Colonic mucosa (tissue), 4 donors: Measurements from ENCODE around the gene RAB6A. TPM values are rescaled to one million over a fixed set of nuclear protein-coding genes. Genes with fewer than 3 reads are reported as not detected.

ENCODE experiments used
- DNase-seq: peaks from one replicate; pipeline ENCODE4 v3.0.0-alpha.2; 2020
- H3K27ac ChIP-seq: fragments of 200-600 bp; one replicate; pipeline ENCODE4 v1.8.0; 2021
- H3K27me3 ChIP-seq: fragments of 200-600 bp; one replicate; pipeline ENCODE4 v1.8.0; 2021
- H3K36me3 ChIP-seq: fragments of 200-600 bp; one replicate; pipeline ENCODE4 v1.8.0; 2021
- H3K4me1 ChIP-seq: fragments of 200-600 bp; one replicate; pipeline ENCODE4 v1.8.0; 2021; ENCODE audit warnings: mild to moderate bottlenecking
- H3K4me3 ChIP-seq: fragments of 200-600 bp; one replicate; pipeline ENCODE4 v1.8.0; 2021
- H3K9ac ChIP-seq, 2 donors: one replicate each; pipeline ENCODE4 v1.7.0; 2013; ENCODE audit warnings: control low read depth in 2 of 2, low read depth in 2 of 2, low read length in 2 of 2
- H3K9me3 ChIP-seq: fragments of 200-600 bp; one replicate; pipeline ENCODE4 v1.8.0; 2021
- CTCF ChIP-seq: fragments of 200-600 bp; IDR thresholded peaks from one replicate; pipeline ENCODE4 v1.8.0; 2022; ENCODE audit warnings: antibody characterized with exemption, mild to moderate bottlenecking
- intact Hi-C: fragments of 100-400 bp; cut with DNase I; formaldehyde crosslinking; loops from one replicate; pipeline ENCODE4 v1.14.1; 2022
- total RNA-seq, 2 donors: library from RNA; stranded (reverse); fragmentation: NEBNext Ultra II Directional in 1 of 2; extraction: Animal tissue kit (Norgen Biotek cat#: 25700) in 1 of 2; gene quantifications; one replicate each; pipeline ENCODE4 v1.2.1, GENCODE V29; 2021
- donor health status: healthy.
- donor health status: DM: no; HTN: no; CAD: no.
- donor health status: DM: no; HTN: no; CAD: no.

Gene RAB6A
- total RNA-seq, 2 donors from 2014 or later, result 160 to 198 TPM

- TF ChIP-seq CTCF, result no peak
- no peaks in the 10 kb centered on the region for H3K9me3 ChIP-seq
- no peak overlapping the region for H3K4me3 ChIP-seq
- no peak overlapping the region for H3K9ac ChIP-seq
- no peak overlapping the region for H3K27ac ChIP-seq
- no peaks in the 10 kb centered on the region for H3K27me3 ChIP-seq
- no peaks in the 10 kb centered on the region for H3K36me3 ChIP-seq
- intact Hi-C loops, result no loop called here
- H3K4me1 ChIP-seq, result no peaks in the 10 kb centered on the region
- no peak for DNase-seq
Observed at GRCh38 chr11:73800276-73800806, 39.5 kb upstream of the RAB6A start.

DNA sequence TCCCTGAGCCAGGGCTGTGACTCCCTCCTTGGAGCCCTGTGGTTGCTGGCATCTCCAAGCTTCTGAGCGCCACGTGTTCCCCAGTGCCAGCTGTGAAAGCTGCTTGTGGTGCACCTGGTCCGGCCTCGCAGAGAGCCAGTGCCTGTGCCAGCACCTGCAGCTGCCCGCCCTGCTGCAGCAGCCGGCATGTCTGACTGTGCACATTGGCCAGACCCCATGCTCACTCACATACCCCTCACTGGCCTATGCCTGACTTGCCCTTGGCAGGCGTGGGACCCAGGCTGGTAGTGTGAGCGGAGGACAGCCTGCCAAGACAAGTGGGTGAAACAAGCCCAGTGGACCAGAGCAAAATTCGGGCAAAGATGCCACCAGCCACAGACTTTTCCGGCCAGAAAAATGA, 36.6 kb upstream of the RAB6A start:
- H3K27ac ChIP-seq, result no peak overlapping the region
- TF ChIP-seq CTCF, result no peak
- no peaks in the 10 kb centered on the region for H3K36me3 ChIP-seq
- no peaks in the 10 kb centered on the region for H3K4me1 ChIP-seq
- no peak overlapping the region for H3K9ac ChIP-seq
- no peak overlapping the region for H3K4me3 ChIP-seq
- intact Hi-C loops, result no loop called here
- no peak for DNase-seq
- H3K27me3 ChIP-seq, result no peaks in the 10 kb centered on the region
- no peaks in the 10 kb centered on the region for H3K9me3 ChIP-seq

DNA sequence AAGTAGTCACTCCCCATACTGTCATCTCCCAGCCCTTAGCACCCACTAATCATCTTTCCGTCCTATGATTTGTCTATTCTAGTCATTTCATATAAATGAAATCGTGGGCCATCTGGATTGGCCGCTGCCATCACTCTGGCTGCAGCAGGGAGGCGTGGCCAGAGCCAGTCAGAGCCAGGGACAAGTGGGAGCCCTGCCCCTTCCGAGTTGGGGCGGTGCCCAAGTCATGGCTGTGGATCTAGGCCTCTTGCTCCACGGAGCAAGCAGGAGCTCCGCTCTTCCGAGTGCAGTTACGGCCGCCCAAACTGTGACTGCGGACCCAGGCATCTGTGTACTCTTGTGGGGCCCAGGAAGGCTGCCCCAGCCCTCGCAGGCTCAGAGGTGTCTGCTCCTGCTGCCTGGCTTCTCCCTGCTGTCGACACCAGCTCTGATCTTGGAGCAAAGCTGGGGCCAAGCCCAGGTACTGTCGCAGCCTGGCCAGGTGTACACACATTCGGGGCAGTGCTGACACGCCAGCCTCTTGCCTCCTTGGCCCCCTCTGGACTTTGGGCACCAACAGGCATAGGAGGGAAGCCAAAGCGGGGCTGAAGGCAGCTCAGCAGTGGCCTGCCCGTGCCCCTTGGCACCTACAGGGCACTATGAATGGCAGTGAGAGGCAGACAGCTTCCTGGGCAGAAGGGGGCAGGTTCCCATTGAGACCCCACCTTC, 35.2 kb upstream of the RAB6A start:
- TF ChIP-seq CTCF, result no peak
- no peak overlapping the region for H3K27ac ChIP-seq
- H3K4me3 ChIP-seq, result no peak overlapping the region
- no peak for DNase-seq
- H3K27me3 ChIP-seq, result no peaks in the 10 kb centered on the region
- no peaks in the 10 kb centered on the region for H3K36me3 ChIP-seq
- no peaks in the 10 kb centered on the region for H3K4me1 ChIP-seq
- H3K9ac ChIP-seq, result no peak overlapping the region
- H3K9me3 ChIP-seq, result no peaks in the 10 kb centered on the region
- intact Hi-C loops, result no loop called here

DNA sequence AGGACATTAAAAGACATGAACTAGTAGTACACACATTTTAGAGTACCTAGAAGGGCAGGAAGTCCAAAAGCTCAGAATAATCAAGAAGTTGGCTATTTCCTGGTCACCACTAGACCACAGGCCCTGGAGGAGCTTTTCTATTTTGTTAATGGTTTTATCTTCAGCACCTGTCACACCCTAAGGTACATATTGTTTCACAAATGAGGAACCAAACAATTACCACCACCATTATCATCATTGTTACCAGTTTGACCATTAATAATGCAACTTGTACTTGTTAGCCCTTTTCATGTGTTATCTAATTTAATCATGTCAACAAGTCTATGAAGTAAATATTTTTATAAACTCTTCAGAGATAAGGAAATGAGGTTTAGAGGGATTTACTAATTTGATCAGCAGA, 31.7 kb upstream of the RAB6A start:
- no peak for DNase-seq
- no peaks in the 10 kb centered on the region for H3K27me3 ChIP-seq
- peaks cover 4% of the 10 kb centered on the region for H3K4me1 ChIP-seq
- no peaks in the 10 kb centered on the region for H3K36me3 ChIP-seq
- no peak overlapping the region for H3K4me3 ChIP-seq
- intact Hi-C loops, result no loop called here
- H3K9me3 ChIP-seq, result no peaks in the 10 kb centered on the region
- no peak overlapping the region for H3K9ac ChIP-seq
- H3K27ac ChIP-seq, result no peak overlapping the region
- no peak for TF ChIP-seq CTCF

DNA sequence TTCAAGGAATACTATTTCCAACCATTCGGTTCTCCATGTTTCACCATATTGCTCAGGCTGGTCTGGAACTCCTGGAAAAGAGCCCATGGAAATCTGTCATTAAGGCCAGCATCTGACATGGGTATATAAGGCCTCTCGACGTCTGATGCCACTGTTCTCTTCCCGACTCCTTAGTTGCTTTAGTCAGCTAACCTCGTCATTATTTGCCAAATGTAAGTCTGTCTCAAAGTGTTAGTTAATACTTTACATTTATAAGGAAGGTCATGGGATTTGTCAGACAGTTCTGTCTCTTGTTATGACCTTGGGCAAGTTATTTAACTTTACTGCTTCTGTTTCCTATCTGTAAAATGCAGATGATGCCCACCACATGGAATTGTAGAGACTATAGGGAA, 28.4 kb upstream of the RAB6A start:
- DNase-seq, result no peak

More for the DNA sequence above, 28.4 kb upstream of the RAB6A start:
- Histone ChIP-seq H3K9ac (no peak overlapping the region), H3K36me3 (no peaks in the 10 kb centered on the region), H3K27me3 (no peaks in the 10 kb centered on the region), H3K27ac (peak overlapping the region; percentile 96), H3K4me1 (peaks cover 4% of the 10 kb centered on the region), H3K4me3 (no peak overlapping the region), H3K9me3 (no peaks in the 10 kb centered on the region)
- no peak for TF ChIP-seq CTCF
- intact Hi-C loops, result no loop called here
